Activated CD4-positive, CD25-positive, alpha-beta regulatory T cell treated with anti-CD3 and anti-CD28 coated beads, Interleukin-2, amount 50 U/mL, for 72 hours (primary cell): Measurements from ENCODE around the gene ITPR2.
"Not testable (repeated sequence)": the region's sequence is repeated elsewhere in the genome, so short reads cannot be mapped to it uniquely, and the experiment has no call there.

Experiments used
- DNase-seq: peaks from one replicate; pipeline ENCODE4 v3.0.0; 2021

The ITPR2 gene

DNA sequence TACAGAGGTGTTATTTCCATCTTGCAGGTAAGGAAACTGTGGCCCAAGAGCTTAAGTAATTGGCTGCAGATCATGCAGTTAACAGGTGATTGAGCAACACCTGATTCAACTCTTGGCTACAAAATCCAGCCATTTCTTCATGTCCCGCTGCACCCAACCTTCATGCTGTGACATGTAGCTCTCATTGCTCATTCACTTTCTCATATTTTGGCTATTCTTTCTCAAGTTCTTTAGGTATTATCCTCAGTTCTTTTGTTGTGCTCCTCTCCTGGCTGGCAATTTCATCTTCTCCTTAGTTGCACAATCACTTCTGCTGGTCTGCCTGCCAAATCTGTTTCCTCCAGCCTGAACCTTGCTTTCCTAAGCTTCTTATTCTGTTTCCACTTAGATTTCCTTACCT lies 336.8 kb downstream of the ITPR2 start:
- no peak for DNase-seq

DNA sequence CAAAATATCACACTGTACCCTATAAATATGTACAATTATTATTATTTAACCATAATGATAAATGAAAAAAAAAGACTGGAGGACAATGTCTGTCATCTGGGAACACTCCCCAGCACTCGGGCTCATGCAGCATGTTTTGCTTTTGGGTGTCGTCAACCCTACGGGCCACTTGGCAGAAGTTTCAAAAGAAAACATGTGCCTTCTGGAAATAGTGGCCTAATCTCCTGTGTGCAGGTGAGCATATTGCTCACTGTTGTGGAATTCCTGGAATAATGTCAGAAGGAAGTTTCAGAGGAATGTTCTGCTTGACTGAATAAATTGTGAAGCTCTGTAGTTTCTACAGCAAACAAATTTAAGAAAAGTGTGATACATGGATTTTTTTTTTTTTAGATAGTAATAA lies 339.3 kb downstream of the ITPR2 start:
- no peak for DNase-seq

DNA sequence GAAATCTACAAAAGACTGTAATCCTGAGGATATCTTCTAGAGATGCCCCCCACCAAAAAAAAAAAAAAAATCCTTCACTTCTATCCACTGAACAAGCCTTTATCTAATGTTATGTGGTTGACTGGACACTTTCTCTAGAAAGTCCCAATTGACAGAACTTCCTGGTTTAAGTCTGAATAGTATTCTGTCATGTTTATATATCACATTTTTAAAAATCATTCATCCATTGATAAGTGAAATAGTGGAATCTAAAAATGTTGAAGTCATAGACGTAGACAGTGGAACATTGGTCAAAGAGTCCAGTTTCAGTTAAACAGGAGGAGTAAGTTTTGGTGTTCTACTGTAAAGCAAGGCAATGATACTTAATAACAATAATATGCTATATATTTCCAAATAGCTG lies 340.6 kb downstream of the ITPR2 start:
- no peak for DNase-seq

DNA sequence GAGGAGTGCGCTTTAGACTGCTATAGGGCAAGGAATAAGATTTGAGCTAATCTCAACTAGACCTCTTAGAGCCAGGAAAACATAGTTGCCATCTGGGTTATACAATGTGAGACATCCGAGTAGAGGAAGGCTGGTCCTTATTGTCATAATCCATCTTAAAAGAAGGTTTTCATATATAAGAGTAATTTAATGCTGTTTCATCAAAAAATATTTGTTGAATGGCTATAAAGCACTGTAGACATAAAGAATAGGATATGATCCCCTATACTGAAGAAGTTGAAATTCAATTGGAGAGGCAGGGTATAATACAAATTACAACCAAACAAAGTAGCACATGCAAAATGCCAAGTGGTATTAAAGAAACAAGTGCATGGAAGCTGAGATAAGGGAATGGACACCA lies 343.1 kb downstream of the ITPR2 start:
- no peak for DNase-seq

DNA sequence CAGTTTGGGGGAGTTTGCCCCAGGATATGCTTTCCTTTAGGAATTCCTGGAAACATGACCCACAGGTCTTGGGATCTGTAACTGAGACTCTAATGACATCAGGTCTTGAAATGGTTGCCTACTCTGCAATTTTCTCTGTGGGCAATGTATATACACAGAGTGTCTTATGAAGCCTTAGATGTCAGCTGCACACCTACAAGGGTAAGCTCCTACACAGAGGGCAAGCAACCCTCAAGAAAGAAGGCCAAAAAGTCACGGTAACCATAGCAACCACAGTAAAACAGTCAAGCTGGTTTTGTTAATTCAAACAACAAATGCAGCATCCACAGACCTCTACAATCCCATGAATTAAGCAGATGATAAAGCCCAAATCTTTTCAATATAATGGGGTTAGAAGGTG lies 344.6 kb downstream of the ITPR2 start:
- DNase-seq: no peak

DNA sequence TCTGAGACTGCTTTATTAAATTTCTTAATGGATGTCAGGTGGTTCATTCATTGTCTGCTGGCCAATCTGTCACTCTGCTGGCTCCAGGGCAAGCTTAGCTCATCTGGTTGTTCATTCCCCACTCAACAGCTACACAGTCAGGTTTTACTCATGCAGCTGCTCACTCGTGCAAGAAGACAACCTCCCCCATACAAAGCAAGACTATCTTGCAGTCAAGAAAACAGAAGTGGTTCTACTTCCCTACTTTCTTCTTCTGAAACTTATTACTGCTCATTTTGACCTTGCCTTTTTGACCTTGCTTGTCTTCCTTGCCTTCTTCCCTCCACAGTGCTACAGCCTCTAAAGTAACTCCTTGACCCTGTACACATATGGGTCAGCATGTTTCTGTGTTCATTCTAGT lies 359.7 kb downstream of the ITPR2 start:
- no peak for DNase-seq

DNA sequence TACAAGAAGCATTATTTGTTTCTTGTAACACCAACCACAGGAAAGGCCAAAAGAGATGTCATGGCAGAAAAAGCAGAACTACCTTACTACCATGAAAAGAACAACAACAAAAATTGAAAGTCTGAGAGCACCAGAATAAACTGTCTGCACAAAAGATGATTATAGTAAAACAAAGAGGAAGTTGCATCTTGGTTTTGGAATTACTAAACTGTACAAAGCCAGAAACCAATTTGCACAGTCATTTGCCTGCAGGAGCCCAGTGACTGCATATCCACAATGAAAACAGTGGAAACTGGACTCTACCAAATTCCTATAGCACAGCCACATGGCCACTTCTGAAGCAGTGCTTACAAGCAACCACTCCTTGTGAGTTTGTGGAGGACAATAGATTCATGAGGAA lies 361.4 kb downstream of the ITPR2 start:
- no peak for DNase-seq

DNA sequence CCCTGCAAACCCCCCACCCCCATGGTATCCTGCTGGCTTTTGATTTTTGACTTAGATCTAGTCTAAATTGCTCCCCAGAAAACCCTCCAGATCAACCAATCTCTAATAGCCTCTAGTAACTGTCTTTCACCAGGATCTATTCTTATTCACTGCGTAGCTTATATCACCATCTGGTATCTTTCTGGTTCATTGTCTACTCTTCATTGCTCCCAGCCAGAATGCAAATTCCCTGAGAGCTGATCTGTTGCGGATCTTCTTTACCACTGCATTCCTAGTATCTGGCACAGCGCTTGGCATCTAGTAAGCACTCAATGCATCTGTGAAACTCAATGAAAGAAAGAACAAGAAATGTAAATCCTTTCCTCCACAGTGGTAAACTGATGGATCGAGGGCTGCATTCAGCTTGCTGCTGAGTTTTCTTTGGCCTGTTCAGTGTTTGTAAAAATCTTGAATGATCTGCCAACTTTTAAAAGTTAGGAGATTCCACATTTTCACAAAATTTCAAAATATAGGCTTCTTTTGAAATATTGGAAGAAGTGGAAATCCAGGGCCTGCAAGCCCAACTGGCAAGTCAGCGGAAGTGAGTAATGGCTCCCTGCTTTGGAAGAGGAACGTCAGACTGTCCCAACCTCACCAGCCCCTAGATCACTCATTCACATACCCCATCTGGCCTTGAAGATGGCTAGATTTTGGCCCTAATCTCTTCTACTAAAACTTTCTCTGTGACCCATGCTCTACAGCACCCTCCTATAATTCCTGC lies 363.4 kb downstream of the ITPR2 start:
- no peak for DNase-seq

DNA sequence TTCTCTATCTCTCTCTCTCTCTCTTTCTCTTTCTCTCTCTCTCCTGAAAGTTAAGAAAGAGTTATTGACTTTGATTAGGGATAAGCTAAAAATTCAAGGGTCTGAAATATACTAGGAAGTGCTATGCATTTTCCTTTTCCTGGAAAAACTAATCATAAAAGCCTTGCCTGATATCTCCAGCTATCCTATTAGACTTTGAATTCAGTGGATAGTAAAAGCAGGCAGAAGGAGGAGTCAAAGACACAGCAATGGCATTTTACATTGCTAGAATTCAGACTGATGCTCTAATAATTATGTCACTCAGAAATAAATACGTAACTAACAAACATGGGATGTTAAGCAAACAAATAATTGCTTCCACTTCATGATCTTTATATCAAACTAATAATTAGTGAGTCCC lies 365.6 kb downstream of the ITPR2 start:
- DNase-seq: no peak

DNA sequence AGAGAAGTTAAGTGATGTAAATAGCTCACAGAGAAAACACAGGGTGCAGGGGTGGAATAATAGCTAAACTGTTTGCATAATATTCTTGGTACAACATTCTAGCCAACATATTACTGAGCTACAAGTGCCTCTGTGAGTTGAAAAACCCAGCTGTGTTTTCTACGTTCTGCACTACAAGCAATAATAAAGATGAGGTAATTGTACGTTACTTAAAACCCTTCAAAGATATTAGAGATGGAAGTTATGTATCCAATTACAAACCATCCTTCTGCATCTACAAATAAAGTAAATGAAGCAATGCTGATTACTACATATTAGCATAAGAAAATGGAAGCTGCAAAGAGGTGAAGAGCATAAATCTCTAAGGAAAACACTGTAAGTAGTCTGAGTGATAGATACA lies 366.3 kb downstream of the ITPR2 start:
- no peak for DNase-seq

DNA sequence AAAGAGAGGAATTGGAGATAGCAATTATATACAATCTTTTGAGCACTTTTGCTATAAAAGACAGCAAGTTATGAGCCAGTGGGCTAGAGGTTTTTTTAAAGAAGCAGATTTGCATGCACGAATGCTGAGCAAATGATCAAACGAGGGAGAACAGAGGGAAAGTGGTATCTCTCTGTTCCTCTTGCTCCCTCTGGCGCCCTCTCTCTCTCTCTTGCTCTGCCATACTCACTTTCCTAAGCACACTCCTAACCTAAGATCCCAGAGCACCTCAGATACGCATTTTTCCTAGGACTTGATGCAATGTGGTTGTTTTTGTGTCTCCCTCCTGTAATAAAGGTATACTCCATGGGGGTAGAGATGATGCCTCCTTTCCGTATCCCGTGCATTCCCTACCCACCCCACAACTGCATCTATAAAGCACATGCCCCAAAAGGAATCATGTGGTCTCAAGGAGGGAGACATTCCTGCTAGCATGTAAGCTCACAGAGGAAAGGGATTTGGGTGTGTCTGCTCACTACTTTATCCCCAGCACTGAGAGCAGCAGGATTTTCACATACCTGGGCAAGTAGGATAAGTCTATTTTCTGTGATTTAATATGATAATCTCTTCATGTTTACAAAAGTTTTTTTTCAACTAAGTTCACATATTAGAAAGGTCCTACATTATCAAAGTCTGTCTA lies 367.4 kb downstream of the ITPR2 start:
- DNase-seq: no peak

DNA sequence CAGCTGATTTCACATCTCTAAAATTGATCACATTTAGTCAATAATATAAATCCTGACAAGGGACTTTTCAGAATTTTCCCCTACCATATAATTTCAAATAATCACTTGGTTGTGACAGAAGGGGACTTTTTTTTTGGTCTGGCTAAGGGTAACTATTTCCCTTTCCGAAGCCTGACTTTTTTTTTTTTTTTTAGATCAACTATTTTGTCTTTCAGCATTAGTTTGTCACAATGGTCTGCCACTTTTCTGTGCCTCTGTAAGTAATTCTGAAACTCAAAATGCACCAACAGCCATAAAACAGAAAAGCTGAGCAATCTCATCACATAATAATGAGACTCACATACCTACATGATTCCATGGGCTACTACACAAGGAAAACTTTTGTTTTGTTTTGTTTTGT lies 371.2 kb downstream of the ITPR2 start:
- DNase-seq: no peak

DNA sequence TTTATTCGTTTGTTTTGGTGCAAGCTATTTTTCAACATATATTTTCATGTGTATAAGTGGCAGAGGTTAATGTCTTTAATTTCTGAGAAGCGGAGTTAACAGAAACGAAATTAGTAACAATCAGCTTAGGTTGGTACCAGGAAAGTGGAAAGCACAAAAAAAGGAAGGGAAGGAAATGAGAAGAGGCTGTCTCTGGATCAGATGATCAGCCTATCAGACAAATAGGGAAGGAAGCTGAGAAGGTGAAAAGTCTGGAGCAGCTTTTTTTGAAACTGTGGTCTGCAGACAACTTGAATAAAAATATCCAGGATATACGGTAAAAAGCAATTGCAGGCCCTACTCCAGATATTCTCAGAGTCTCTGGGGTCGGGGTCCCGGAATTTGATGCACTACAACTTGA lies 372.6 kb downstream of the ITPR2 start:
- DNase-seq: no peak

DNA sequence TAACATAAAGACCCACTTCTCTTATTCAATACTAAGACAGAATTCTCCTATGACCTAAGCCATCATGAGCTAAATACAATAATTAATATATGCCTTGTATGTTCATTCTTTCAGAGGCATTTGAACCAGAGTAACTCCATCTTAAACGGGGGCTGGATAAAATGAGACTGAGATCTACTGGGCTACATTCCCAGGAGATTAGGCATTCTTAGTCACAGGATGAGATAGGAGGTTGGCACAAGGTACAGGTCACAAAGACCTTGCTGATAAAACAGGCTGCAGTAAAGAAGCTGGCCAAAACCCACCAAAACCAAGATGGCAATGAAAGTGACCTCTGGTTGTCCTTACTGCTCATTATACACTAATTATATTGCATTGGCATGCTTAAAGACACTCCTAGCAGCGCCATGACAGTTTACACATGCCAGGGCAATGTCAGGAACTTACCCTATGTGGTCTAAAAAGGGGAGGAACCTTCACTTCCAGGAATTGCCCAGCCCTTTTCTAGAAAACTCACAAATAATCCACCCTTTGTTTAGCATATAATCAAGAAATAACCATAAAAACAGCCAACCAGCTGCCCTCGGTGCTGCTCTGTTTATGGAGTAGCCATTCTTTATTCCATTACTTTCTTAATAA lies 376.9 kb downstream of the ITPR2 start:
- DNase-seq: no peak

DNA sequence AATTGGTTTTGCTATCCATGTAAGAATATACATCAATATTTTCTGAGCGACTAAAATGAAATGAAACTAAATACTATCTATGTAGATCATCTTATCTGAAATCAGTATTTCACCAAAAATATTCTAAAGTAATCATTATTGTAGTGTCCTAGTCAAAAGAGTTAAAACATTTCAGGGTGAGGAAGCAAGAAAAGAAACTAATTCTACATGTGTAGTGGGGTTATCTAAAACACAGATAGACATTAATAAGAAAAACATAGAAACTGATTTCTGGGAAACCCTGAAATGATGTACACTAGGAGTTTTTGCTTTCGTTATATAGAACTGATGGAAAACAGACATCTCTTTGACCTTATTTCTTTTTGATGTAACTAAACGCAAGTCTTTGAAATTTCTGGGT lies 379.7 kb downstream of the ITPR2 start:
- no peak for DNase-seq

DNA sequence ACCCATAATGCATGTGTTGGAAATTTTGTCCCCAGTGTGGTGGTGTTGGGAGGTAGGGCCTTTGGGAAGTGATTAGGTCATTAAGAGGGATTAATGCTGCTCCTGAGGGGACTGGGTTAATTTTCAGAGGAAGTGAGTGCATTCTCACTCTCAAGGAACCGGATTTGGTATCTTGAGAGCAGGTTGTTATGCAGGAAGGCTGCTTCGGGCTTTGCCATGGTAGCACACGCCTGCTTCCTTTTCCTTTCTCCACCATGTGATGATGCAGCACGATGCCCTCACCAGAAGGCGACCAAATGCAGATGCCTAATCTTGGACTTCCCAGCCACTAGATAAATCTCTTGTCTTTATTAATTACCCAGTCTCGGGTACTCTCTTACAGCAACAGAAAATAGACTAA lies 380.5 kb downstream of the ITPR2 start:
- no peak for DNase-seq

DNA sequence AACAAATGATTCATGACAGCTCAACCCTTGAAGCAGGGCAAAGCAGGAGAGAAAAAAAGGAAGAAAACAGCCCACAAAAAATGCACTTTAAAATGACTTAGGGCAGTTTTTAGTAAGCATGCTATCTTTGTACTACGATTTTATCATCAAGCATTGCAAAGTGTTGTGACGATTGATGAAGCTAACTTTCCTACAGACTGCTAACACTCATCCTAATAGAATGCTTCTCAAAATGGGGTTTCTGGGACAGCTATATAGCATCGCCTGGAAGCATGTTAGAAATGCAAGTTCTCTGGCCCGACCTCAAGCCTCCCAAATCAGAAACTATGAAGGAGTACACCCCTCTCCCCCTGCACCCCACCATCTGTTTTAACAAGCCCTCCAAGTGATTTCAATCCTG lies 381.2 kb downstream of the ITPR2 start:
- no peak for DNase-seq

DNA sequence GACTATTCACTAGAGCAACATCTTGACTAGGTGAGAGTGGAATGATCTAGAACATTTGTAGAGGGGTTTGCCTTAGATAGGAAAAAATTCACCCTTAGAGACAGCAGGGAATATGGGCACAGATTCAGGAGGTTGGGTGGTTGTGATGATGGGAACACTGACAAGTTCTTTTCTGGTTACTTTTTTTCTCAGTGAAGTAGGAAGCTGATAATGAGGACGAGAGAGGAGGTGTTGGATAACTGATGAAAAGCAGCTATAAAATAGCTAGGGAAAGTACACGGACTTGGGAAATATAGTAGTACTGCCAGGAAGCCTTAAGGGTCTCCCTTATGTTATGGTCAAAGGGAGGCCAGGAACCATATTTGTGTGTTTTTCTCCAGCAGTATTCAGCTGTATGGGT lies 387.1 kb downstream of the ITPR2 start:
- DNase-seq: no peak

DNA sequence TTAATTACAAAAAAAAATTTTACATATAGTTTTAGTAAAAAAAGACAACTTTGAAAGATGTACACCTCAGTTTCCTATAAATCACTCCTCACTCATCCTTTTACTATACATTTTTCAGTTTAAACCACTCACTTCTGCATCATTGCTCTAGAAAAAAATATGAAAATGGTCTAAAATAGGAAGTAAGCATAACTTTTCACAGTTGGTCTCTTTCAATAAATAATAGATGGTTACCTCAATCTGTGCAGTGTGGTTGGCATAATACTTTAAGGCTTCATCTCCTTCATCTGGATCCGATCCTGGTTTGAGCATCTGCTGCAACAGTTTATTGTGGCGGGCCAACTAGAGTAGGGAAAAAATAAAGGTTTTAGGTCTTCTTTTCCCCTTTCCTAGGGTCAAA lies 389.7 kb downstream of the ITPR2 start:
- DNase-seq: no peak

DNA sequence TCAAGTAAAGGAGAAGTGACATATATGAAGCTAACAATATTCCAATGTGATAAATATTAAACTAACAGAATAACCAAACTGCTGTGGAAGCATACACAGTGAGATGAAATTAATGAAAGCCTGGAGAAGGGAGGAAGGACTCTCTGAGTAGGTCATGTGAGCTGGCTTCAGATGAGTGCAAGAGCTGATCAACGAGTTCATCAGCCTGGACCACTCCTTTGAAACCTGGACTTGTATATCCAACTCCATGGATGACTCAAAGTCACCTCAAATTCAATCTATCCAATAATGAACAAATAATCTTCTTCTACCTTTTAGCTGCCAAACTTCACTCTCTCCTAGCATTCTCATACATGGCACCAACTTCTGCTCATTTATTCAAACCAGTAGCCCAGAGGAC lies 391.6 kb downstream of the ITPR2 start:
- DNase-seq: no peak

DNA sequence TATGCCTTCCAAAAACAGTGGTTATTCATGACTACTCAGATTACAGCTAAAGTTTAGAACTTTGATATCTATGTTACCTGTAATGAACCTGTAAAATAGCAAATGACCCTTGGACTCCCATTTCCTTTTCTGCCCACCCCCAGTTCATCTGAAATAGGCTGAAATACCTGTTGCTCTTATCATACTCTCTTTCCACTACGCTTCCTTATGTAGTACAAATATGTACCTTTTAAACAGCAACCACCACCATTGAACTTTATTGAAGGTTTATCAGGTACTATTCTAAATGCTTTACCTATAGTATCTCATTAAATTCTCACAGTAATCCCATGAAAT lies 398.0 kb downstream of the ITPR2 start:
- DNase-seq: no peak

DNA sequence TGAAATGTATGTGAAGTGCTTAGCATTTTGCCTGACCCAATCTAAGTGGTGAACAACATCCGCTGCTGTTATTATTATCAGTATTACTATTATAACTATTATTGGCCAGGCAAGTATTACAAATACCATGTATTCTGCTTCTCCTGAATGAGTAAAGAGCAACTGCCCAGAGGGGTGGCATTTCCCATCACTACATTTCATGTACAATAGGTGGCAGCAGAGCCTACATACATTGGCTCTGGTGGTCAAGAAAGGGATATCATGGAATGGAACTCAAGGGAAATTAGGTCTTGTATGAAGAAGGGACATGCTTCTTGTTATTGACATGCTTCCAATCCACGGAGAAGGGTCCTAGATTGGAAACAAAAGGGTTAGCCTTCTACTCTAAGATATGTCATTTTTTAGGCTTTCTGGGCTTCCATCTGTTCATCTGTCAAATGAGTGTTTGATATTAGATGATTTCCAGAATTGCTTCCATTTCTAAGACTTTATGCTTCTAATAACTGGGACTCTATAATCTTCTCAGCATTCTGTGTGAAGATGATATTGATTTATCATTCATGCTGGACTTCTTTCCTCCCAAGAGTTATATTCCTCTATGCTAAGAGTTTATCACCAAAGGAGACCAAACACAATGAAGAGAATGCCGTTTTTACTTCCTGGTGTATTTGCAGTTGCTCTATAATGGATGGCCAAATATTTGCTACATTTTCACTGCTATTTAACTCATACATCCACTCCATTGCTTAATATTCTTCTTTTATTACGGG lies 398.5 kb downstream of the ITPR2 start:
- DNase-seq: no peak

DNA sequence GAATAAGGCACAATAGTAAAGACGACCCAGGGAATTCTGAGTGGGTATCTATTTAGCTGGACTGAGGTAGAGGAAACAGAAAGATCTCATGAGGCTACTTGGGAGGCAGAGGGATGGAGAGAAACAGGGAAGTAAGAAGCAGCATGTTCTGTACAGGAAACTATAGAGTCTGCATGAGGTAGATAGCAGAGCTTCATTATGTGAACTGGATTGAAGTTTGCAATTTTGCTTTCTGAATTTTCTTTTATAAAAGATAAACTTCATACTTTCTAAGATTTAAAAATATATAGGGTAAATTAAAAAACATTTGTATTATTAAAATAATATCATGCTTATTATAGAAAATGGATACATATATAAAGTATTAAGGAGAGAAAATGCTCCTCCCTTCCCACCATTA lies 399.3 kb downstream of the ITPR2 start:
- DNase-seq: not testable (repeated sequence)

DNA sequence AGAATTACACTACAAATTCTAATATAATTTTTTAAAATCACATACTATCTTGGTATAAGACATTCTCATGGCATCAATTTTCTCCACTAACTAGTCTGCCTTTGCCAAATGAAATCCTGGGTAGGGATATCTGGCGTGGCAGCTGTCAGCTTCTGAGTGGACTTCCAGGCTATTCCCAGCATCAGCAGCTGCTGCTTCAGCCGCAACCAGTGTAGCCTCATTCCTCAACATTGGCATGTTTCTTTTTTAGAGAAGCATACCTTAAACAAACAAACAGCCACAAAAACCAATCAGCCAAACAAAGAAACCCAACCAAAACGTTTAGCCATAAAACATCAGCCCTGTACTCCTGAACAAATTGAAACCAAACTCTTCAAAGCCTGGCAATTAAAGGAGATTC lies 401.8 kb downstream of the ITPR2 start:
- no peak for DNase-seq
